H1 (cell line): ENCODE data around the gene ATG2B. TPM values are rescaled to one million over a fixed set of nuclear protein-coding genes. Genes with fewer than 3 reads are reported as not detected.

ENCODE experiments used
- CTCF ChIA-PET: fragments of 300-600 bp; sonication (Branson Sonifier 250); formaldehyde crosslinking; loops from one replicate; lab custom pipeline; 2021; ENCODE audit not compliant: partially characterized antibody; lab: Charles Lee
- POLR2A ChIA-PET: fragments of 300-600 bp; sonication (Branson Sonifier 250); formaldehyde crosslinking; loops from one replicate; lab custom pipeline; 2021; ENCODE audit warnings: inconsistent platforms; ENCODE audit not compliant: partially characterized antibody; lab: Charles Lee
- DNase-seq, 2 experiments: peaks; one replicate each; pipeline versions ENCODE4 v3.0.0 to v3.0.0-alpha.2; 2010 to 2022; ENCODE audit warnings: low spot score in 2 of 2, low read depth in 1 of 2, mixed read lengths in 1 of 2
- FAIRE-seq: peaks from 2 replicates; lab custom pipeline; 2011; peaks lifted over from hg19 to GRCh38; lab: Jason Lieb, UNC
- H2AFZ ChIP-seq: 2 replicates; pipeline ENCODE4 v1.8.1; 2012; ENCODE audit warnings: low read length, inconsistent platforms
- H2AK5ac ChIP-seq: 2 replicates; pipeline ENCODE4 v1.6.1; 2013; ENCODE audit warnings: low read depth, low read length
- H2BK120ac ChIP-seq: replicated peaks from 2 replicates; pipeline ENCODE3; 2013; ENCODE audit warnings: low read depth, low read length, inconsistent platforms
- H2BK12ac ChIP-seq: 2 replicates; pipeline ENCODE4 v1.6.1; 2013; ENCODE audit warnings: low read depth, low read length
- H2BK15ac ChIP-seq: 2 replicates; pipeline ENCODE4 v1.6.1; 2013; ENCODE audit warnings: low read length
- H2BK20ac ChIP-seq: 2 replicates; pipeline ENCODE4 v1.6.1; 2013; ENCODE audit warnings: low read length
- H2BK5ac ChIP-seq: 2 replicates; pipeline ENCODE4 v1.6.1; 2013; ENCODE audit warnings: low read depth, low read length
- H3K14ac ChIP-seq: 2 replicates; pipeline ENCODE4 v1.6.1; 2013; ENCODE audit warnings: inconsistent platforms; ENCODE audit not compliant: insufficient read length
- H3K18ac ChIP-seq: 2 replicates; pipeline ENCODE4 v1.6.1; 2013; ENCODE audit warnings: low read length; ENCODE audit errors: extremely low read depth
- H3K23ac ChIP-seq: 2 replicates; pipeline ENCODE4 v1.6.1; 2013; ENCODE audit warnings: inconsistent platforms; ENCODE audit not compliant: insufficient read length
- H3K23me2 ChIP-seq: 2 replicates; pipeline ENCODE4 v1.6.1; 2013; ENCODE audit warnings: low read depth, low read length
- H3K27ac ChIP-seq: 2 replicates; pipeline ENCODE4 v1.6.1; 2011; ENCODE audit warnings: low read depth, low read length, inconsistent platforms
- H3K27me3 ChIP-seq, 4 experiments: replicated peaks in 1 of 4; 1 replicate in 1 of 4; 2 replicates in 3 of 4; pipeline versions ENCODE4 v1.6.1 to v1.8.1; 2011 to 2013; ENCODE audit warnings: low read length in 3 of 4, mild to moderate bottlenecking in 3 of 4, inconsistent platforms in 2 of 4, mixed read lengths in 2 of 4, moderate library complexity in 1 of 4; ENCODE audit not compliant: control insufficient read depth in 3 of 4, insufficient read depth in 3 of 4; ENCODE audit errors: extremely low read depth in 1 of 4
- H3K36me3 ChIP-seq, 4 experiments: 2 replicates each; pipeline versions ENCODE4 v1.6.1 to v1.8.1; 2011 to 2013; ENCODE audit warnings: mild to moderate bottlenecking in 4 of 4, low read length in 3 of 4, moderate library complexity in 2 of 4, control low read depth in 1 of 4, inconsistent platforms in 1 of 4; ENCODE audit not compliant: insufficient read depth in 4 of 4, control insufficient read depth in 2 of 4
- H3K4ac ChIP-seq: replicated peaks from 2 replicates; pipeline ENCODE3; 2013; ENCODE audit warnings: low read length, low read depth, mixed read lengths, inconsistent platforms; ENCODE audit not compliant: insufficient read length
- H3K4me1 ChIP-seq, 4 experiments: replicated peaks in 1 of 4; 1 replicate in 1 of 4; 2 replicates in 3 of 4; pipeline versions ENCODE4 v1.6.1 to v1.8.1; 2011 to 2013; ENCODE audit warnings: low read length in 3 of 4, inconsistent platforms in 2 of 4, mixed read lengths in 1 of 4; ENCODE audit not compliant: insufficient read depth in 4 of 4, control insufficient read depth in 3 of 4
- H3K4me2 ChIP-seq, 2 experiments: 2 replicates each; pipeline versions ENCODE4 v1.6.1 to v1.8.1; 2011 to 2013; ENCODE audit warnings: low read depth in 2 of 2, low read length in 2 of 2, control low read depth in 1 of 2, inconsistent platforms in 1 of 2, mild to moderate bottlenecking in 1 of 2; ENCODE audit not compliant: insufficient read depth in 1 of 2
- H3K4me3 ChIP-seq, 4 experiments: fragments of 200-600, 300-600 bp in 1 of 4; sonication (generic), shearing (Covaris generic), sonication (Bioruptor Twin) in 1 of 4; 2 replicates each; pipeline versions ENCODE4 v1.5.1 to v1.8.1; 2011 to 2016; ENCODE audit warnings: low read length in 4 of 4, low read depth in 3 of 4, control low read depth in 2 of 4, inconsistent platforms in 2 of 4, mild to moderate bottlenecking in 2 of 4, mixed read lengths in 1 of 4, moderate library complexity in 1 of 4; ENCODE audit not compliant: insufficient read depth in 2 of 4; ENCODE audit errors: extremely low read depth in 1 of 4
- H3K56ac ChIP-seq: replicated peaks from 2 replicates; pipeline ENCODE3; 2013; ENCODE audit warnings: low read depth, mild to moderate bottlenecking, mixed read lengths, low read length, inconsistent platforms; ENCODE audit not compliant: insufficient read length
- H3K79me1 ChIP-seq: 2 replicates; pipeline ENCODE4 v1.6.1; 2013; ENCODE audit warnings: low read depth, low read length, control low read depth
- H3K79me2 ChIP-seq, 2 experiments: 2 replicates each; pipeline versions ENCODE4 v1.6.1 to v1.8.1; 2012 to 2013; ENCODE audit warnings: low read length in 2 of 2, mild to moderate bottlenecking in 2 of 2, inconsistent platforms in 1 of 2; ENCODE audit not compliant: insufficient read depth in 2 of 2, control insufficient read depth in 1 of 2
- H3K9ac ChIP-seq, 4 experiments: replicated peaks in 1 of 4; 1 replicate in 1 of 4; 2 replicates in 3 of 4; pipeline versions ENCODE4 v1.6.1 to v1.8.1; 2011 to 2013; ENCODE audit warnings: low read depth in 3 of 4, low read length in 3 of 4, control low read depth in 2 of 4, mild to moderate bottlenecking in 2 of 4, moderate library complexity in 2 of 4, inconsistent platforms in 1 of 4; ENCODE audit errors: extremely low read depth in 1 of 4
- H3K9me3 ChIP-seq, 2 experiments: 2 replicates each; pipeline versions ENCODE4 v1.6.1 to v1.8.1; 2012 to 2013; ENCODE audit warnings: mild to moderate bottlenecking in 2 of 2, moderate library complexity in 2 of 2, control low read depth in 1 of 2, inconsistent platforms in 1 of 2, low read depth in 1 of 2, low read length in 1 of 2, mixed read lengths in 1 of 2; ENCODE audit not compliant: insufficient read depth in 2 of 2
- H4K20me1 ChIP-seq, 2 experiments: replicated peaks in 1 of 2; 2 replicates each; pipeline versions ENCODE3 to v1.8.1; 2011 to 2013; ENCODE audit warnings: inconsistent platforms in 2 of 2, low read length in 2 of 2, mild to moderate bottlenecking in 1 of 2; ENCODE audit not compliant: insufficient read depth in 2 of 2, control insufficient read depth in 1 of 2
- H4K5ac ChIP-seq: 2 replicates; pipeline ENCODE4 v1.6.1; 2013; ENCODE audit warnings: low read length, low read depth, mixed read lengths, inconsistent platforms; ENCODE audit not compliant: insufficient read length
- H4K8ac ChIP-seq: 2 replicates; pipeline ENCODE4 v1.8.0; 2013; ENCODE audit warnings: mild to moderate bottlenecking, moderate library complexity, low read length, inconsistent platforms; ENCODE audit not compliant: insufficient read depth; ENCODE audit errors: extremely low read depth
- H4K91ac ChIP-seq: replicated peaks from 2 replicates; pipeline ENCODE3; 2013; ENCODE audit warnings: low read length, mixed read lengths, inconsistent platforms; ENCODE audit not compliant: insufficient read length
- BACH1 ChIP-seq: IDR thresholded peaks from 2 replicates; pipeline ENCODE4 v1.6.1; 2012; ENCODE audit warnings: low read length, improper control_type of control experiment
- BCL11A ChIP-seq, 2 experiments: IDR thresholded peaks; one replicate each; pipeline ENCODE4 v1.6.1; 2011; ENCODE audit warnings: low read depth in 2 of 2, low read length in 2 of 2, mild to moderate bottlenecking in 2 of 2
- CREB1 ChIP-seq: IDR thresholded peaks from 2 replicates; pipeline ENCODE4 v1.6.1; 2012; ENCODE audit warnings: inconsistent platforms
- GABPA ChIP-seq: IDR thresholded peaks from 2 replicates; pipeline ENCODE4 v1.6.1; 2011; ENCODE audit warnings: mild to moderate bottlenecking, low read length, moderate library complexity, borderline replicate concordance; ENCODE audit not compliant: insufficient read depth
- JUND ChIP-seq: IDR thresholded peaks from 2 replicates; pipeline ENCODE4 v1.6.1; 2011; ENCODE audit warnings: mild to moderate bottlenecking, improper control_type of control experiment, low read length
- MAX ChIP-seq: IDR thresholded peaks from 2 replicates; pipeline ENCODE4 v1.6.1; 2012; ENCODE audit warnings: inconsistent platforms
- POLR2A ChIP-seq, 2 experiments: IDR thresholded peaks; 1 replicate in 1 of 2; 2 replicates in 1 of 2; pipeline ENCODE4 v1.6.1; 2011; ENCODE audit warnings: low read depth in 2 of 2, low read length in 2 of 2, mild to moderate bottlenecking in 2 of 2; ENCODE audit errors: control extremely low read depth in 1 of 2
- RBBP5 ChIP-seq: IDR thresholded peaks from 2 replicates; pipeline ENCODE4 v1.7.1; 2012; ENCODE audit warnings: low read depth, mild to moderate bottlenecking, inconsistent platforms, low read length, moderate library complexity, borderline replicate concordance
- SP1 ChIP-seq: IDR thresholded peaks from 2 replicates; pipeline ENCODE4 v1.6.1; 2011; ENCODE audit warnings: low read depth, low read length
- SP2 ChIP-seq: IDR thresholded peaks from 2 replicates; pipeline ENCODE4 v1.6.1; 2012; ENCODE audit warnings: mild to moderate bottlenecking, low read length, inconsistent platforms
- TAF7 ChIP-seq: optimal IDR thresholded peaks from 2 replicates; pipeline ENCODE3; 2011; ENCODE audit warnings: low read depth, mild to moderate bottlenecking, inconsistent platforms, low read length, moderate library complexity, borderline replicate concordance
- USF2 ChIP-seq: IDR thresholded peaks from 2 replicates; pipeline ENCODE4 v1.6.1; 2011; ENCODE audit warnings: low read length, improper control_type of control experiment
- WGBS, 2 experiments: shearing (Covaris generic) in 1 of 2; methylation state at CpG; one replicate each; pipeline versions ENCODE4 v1.1.6 to v1.1.7; 2013 to 2015; ENCODE audit warnings: low lambda C conversion rate in 2 of 2, mixed read lengths in 2 of 2, inconsistent platforms in 1 of 2, low coverage in 1 of 2, missing lambda C conversion rate in 1 of 2; ENCODE audit not compliant: insufficient replicate concordance in 2 of 2, insufficient coverage in 1 of 2, insufficient read length in 1 of 2; ENCODE audit errors: extremely low coverage in 1 of 2, missing lambda C conversion rate in 1 of 2; 5-methylcytosine and 5-hydroxymethylcytosine counted together
- polyA plus RNA-seq, 7 experiments: library from polyadenylated mRNA; depleted of rRNA in 3 of 7; stranded (reverse) in 5 of 7; unstranded in 2 of 7; fragments of >200 nt in 5 of 7; fragments of 200-250 nt in 2 of 7; gene quantifications; 1 replicate in 5 of 7; 2 replicates in 1 of 7; 4 replicates in 1 of 7; pipeline versions ENCODE4 v1.2.1 to v1.2.3, GENCODE V29; 2011 to 2013; ENCODE audit warnings: missing spikeins in 2 of 7, mixed read lengths in 2 of 7
- total RNA-seq: library from RNA; stranded (reverse); fragmentation: NEBNext Ultra II Directional; extraction: Animal tissue kit (Norgen Biotek cat#: 25700); gene quantifications from 2 replicates; pipeline ENCODE4 v1.2.1, GENCODE V29; 2021

The ATG2B gene
- total and polyA plus RNA-seq, 2 of the 8 experiments (the other 6 are each of a cell fraction or from before 2014, with no cell fraction given), result 4.6 to 14.4 TPM

- peaks cover 0 to 8% (median 3%) of the 10 kb centered on the region in 4 experiments; a peak in 5 of 7 replicates for H3K4me1 ChIP-seq
- H2BK5ac ChIP-seq, result no peak overlapping the region
- DNase-seq (no peak), FAIRE-seq (no peak)
- WGBS, 2 experiments, result 92% methylated on average over 3 of the region's 3 CpGs; no CpG with 5 or more reads in 1 of the 2 experiments
- H2BK120ac ChIP-seq, result no peak overlapping the region
- no peak overlapping the region for H3K23ac ChIP-seq
- H4K5ac ChIP-seq, result no peak overlapping the region
- peaks cover 3% of the 10 kb centered on the region; the same call in 1 of the 2 replicates for H3K23me2 ChIP-seq
- peaks cover 0 to 75% of the 10 kb centered on the region in 2 experiments; a peak in 2 of 4 replicates for H3K79me2 ChIP-seq
- POLR2A ChIA-PET, result no interaction called here
- H3K9me3 ChIP-seq, result no peaks in the 10 kb centered on the region
- CTCF ChIA-PET, result interaction anchor here (0.7 to 1.3 kb wide), 3 partner anchors 23 to 43 kb away, joined by 3 read pairs; no protein-coding TSS in a partner anchor
- H3K79me1 ChIP-seq, result peaks cover 6% of the 10 kb centered on the region
- no peak overlapping the region for H3K18ac ChIP-seq
- H3K14ac ChIP-seq, result no peak overlapping the region
- no peak overlapping the region for H4K91ac ChIP-seq
- no peaks in the 10 kb centered on the region for H3K27me3 ChIP-seq
- H4K20me1 ChIP-seq, result peaks cover 0 to 4% of the 10 kb centered on the region in 2 experiments
- no peak overlapping the region for H3K4me3 ChIP-seq
- H3K36me3 ChIP-seq, result no peaks in the 10 kb centered on the region; a peak in 1 of 8 replicates
- no peak overlapping the region for H4K8ac ChIP-seq
- H3K56ac ChIP-seq, result no peak overlapping the region
- no peak overlapping the region for H2BK12ac ChIP-seq
- no peak overlapping the region for H3K4me2 ChIP-seq
- H3K27ac ChIP-seq, result no peak overlapping the region
- H3K9ac ChIP-seq, result no peak overlapping the region
- no peak overlapping the region for H3K4ac ChIP-seq
- no peak overlapping the region for H2AK5ac ChIP-seq
- H2BK15ac ChIP-seq, result no peak overlapping the region
- H2AFZ ChIP-seq, result no peak overlapping the region
- no peak overlapping the region for H2BK20ac ChIP-seq
- TF ChIP-seq MAX (no peak), BCL11A (IDR thresholded peaks at IDR 0.05; ENCODE audit: low read depth in 2 of 2, low read length in 2 of 2) (no peak), SP1 (no peak), BACH1 (no peak), GABPA (no peak), POLR2A (IDR thresholded peaks at IDR 0.05; ENCODE audit: control extremely low read depth in 1 of 2, low read depth in 2 of 2, low read length in 2 of 2) (no peak), USF2 (no peak), CREB1 (no peak), SP2 (no peak), JUND (no peak), RBBP5 (no peak), TAF7 (no peak)
These were observed 5.9 kb downstream of the ATG2B start for GRCh38 chr14:96357216-96357615.
